Panc1 (cell line): Measurements from ENCODE around the gene ZBTB20.

Source experiments
- POLR2AphosphoS5 ChIP-seq: IDR thresholded peaks from 2 replicates; pipeline ENCODE4 v1.6.1; 2012; ENCODE audit warnings: mild to moderate bottlenecking, low read depth, low read length, moderate library complexity
- REST ChIP-seq, 2 experiments: IDR thresholded peaks; 2 replicates each; pipeline ENCODE4 v1.6.1; 2011 to 2012; ENCODE audit warnings: low read depth in 2 of 2, control low read depth in 1 of 2, low read length in 1 of 2, mild to moderate bottlenecking in 1 of 2, moderate library complexity in 1 of 2; ENCODE audit not compliant: insufficient read depth in 1 of 2
- TCF7L2 ChIP-seq: IDR thresholded peaks from 2 replicates; pipeline ENCODE4 v1.6.1; 2011; ENCODE audit warnings: mild to moderate bottlenecking, low read depth, low read length, inconsistent platforms
- TF ChIP-seq, protein P1 (sequence below): fragments of 450-650 bp; IDR thresholded peaks from 2 replicates; pipeline ENCODE4 v1.5.1; 2017; ENCODE audit warnings: mild to moderate bottlenecking

DNA sequence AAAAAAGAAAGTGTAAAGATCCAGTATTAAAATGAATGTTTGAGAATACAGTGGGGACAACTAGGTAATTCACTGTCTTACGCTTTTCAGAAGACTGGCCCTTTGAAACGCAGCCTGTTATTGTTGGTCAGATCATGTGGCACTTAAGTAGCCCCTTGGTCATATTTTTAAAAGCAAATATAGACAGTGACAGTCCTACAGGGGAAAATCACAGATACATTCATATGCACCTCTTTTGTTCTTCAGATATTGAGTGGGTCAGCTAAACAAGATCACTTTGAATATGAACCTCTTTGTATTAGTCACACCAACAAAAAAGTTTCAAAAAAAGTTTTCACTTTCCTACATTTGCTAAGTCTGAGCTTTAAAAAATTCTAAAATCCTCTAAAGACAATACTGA is 817.3 kb downstream of the ZBTB20 start:
- TF ChIP-seq, protein P1, sequence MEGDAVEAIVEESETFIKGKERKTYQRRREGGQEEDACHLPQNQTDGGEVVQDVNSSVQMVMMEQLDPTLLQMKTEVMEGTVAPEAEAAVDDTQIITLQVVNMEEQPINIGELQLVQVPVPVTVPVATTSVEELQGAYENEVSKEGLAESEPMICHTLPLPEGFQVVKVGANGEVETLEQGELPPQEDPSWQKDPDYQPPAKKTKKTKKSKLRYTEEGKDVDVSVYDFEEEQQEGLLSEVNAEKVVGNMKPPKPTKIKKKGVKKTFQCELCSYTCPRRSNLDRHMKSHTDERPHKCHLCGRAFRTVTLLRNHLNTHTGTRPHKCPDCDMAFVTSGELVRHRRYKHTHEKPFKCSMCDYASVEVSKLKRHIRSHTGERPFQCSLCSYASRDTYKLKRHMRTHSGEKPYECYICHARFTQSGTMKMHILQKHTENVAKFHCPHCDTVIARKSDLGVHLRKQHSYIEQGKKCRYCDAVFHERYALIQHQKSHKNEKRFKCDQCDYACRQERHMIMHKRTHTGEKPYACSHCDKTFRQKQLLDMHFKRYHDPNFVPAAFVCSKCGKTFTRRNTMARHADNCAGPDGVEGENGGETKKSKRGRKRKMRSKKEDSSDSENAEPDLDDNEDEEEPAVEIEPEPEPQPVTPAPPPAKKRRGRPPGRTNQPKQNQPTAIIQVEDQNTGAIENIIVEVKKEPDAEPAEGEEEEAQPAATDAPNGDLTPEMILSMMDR = no peak
- no peak for TF ChIP-seq REST (IDR thresholded peaks at IDR 0.05; ENCODE audit: insufficient read depth in 1 of 2, low read depth in 2 of 2, low read length in 1 of 2)
- no peak for TF ChIP-seq POLR2AphosphoS5
- TF ChIP-seq TCF7L2 = no peak
